HG03196 (cell line): ENCODE data around the gene CEP83.
"Not testable (repeated sequence)": the region's sequence is repeated elsewhere in the genome, so short reads cannot be mapped to it uniquely, and the experiment has no call there.

Source experiments
- ATAC-seq: cut with Tn5 transposase; IDR thresholded peaks from one replicate; pipeline ENCODE4 v1.9.1; 2021; ENCODE audit not compliant: unreplicated experiment

Gene CEP83

DNA sequence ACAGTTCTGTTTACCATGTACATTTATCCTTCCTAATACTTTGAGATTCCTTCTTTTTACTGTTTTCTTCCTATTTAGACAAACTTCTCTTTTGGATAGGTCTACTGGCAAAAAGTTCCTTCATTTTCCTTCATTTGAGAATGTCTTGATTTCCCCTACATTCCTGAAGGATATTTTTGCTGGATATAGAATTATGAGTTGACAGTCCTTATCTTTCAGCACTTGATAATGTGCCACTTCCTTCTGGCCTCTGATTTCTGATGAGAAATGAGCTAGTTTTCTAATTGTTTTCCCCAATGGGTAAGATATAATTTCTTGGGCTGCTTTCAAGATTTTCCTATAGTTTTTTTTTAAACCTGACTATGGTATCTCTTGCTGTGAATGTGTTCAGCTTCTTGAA lies 75.6 kb downstream of the CEP83 start:
- no peak for ATAC-seq

DNA sequence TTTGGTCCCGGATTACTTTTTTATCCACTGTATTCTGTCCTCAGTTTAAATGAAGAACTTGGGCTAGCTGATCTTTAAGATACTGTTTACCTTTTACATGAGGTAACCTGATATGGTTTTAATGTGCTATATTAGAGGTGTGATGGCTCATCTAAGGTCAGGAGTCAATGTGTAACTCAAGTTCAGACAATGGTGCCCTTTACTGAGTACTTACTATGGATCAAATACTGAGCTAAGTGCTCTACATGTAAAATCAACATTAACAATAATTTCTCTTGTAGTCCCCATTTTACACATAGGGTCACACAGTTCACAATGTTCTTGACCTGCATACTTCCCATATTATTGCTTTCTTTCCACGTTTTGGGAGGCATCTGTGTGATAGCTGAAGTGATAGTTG lies 79.2 kb downstream of the CEP83 start:
- ATAC-seq: no peak

DNA sequence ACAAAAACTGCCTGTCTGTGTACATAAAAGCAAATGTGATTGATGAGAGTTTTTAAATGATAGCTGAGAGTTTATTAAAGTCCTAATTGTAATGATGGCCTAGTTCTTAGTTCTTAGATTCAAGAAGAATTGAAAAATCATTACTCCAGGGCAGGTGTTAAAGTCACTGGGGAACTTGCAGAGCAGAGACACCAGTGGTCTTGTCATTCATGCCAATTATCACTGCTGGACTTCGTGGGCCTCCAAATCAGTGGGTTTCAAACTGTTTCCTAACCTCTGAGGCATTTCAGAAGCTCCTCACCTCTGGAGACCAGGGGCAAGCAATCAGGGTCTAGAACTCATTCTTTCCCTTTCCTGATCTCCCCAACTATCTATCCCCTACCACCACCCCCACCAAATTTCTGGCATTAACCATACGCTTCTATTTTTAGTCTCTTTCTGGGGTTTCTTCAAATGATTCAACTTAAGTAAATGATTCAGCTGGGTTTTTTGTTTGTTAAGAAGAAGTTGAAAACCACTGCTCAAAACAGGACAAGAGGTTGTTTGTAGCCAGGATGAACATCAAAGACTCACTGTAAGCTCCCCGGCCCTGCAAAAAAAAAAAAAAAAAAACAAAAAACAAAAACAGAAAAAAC lies 80.1 kb downstream of the CEP83 start:
- ATAC-seq: no peak

DNA sequence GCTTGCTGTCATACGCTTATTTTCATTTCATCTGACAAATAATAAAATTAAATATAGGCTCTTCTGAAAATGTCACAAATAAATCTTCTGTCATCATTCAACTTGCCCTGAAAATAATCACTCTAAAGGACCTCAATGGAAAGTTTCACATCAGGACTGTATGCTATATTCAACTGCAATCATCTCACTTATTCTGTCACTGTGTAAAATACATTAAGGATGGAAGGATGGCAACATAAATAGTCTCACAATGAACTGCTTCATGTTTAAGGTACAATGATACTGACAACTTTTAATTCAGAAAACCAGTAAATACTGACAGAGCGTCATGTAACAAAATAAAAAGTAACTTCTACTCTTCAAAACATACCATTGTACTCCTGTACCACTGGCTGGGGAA lies 82.1 kb downstream of the CEP83 start:
- no peak for ATAC-seq

DNA sequence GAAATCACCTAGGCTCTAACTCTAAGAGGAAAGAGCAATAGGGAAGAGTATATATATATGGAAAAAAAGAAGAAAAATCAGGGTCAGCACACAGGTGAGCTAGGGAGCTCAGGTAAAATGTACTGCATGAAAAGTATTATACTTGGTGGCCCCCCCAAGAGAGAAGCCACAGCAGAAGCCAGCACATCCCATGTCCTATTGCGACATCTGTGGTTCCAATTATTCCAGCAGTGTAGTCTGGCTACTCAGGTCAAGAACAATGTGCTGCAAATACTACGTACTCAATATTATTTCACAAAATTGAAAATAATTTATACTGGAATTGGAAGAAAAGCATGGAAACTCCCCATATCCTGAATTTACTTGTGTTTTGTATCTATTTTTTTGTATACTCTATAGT lies 85.5 kb downstream of the CEP83 start:
- no peak for ATAC-seq

DNA sequence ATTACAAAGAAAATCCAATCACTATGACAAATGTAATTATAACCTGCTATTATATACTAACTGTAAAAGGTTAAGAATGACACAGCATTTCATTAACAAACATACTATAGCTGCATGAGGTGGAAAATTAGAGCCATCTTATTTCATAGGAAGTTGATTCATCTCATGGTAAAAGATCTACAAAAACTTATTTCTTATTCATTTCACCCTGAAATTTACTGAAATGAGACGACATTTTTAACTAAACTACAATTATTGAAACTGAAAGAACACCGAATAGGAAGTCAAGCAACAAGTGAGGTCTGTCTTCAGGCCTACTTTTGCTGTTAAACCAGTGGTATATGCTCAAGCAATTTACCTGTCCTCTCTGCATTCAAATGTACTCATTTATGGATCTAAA lies 87.2 kb downstream of the CEP83 start:
- no peak for ATAC-seq

DNA sequence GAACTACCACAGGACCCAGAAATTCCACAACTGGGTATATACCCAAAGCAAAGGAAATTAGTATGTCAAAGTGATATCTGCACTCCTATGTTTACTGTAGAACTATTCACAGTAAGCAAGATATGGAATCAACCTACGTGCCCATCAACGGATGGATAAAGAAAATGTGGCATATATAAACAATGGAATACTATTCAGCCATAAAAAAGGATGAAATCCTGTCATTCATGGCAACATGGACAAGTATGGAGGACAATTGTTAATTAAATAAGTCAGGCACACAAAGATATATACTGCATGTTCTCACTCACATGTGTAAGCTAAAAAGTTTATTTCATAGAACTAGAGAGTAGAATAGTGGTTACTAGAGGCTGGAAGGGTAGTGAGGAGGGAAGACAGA lies 97.0 kb downstream of the CEP83 start:
- ATAC-seq: no peak

DNA sequence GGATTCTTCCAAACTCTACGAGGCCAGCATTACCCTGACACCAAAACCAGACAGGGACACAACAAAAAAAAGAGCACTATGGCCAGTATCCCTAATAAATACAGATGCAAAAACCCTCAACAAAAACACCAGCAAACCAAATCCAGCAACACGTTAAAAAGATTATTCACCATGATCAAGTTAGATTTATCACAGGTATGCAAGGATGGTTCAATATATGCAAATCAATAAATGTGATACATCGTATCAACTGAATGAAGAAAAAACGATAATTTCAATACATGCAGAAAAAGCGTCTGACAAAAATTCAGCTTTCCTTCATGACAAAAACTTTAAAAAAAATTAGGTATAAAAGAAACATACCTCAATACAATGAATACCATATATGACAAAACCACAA lies 99.9 kb downstream of the CEP83 start:
- no peak for ATAC-seq

DNA sequence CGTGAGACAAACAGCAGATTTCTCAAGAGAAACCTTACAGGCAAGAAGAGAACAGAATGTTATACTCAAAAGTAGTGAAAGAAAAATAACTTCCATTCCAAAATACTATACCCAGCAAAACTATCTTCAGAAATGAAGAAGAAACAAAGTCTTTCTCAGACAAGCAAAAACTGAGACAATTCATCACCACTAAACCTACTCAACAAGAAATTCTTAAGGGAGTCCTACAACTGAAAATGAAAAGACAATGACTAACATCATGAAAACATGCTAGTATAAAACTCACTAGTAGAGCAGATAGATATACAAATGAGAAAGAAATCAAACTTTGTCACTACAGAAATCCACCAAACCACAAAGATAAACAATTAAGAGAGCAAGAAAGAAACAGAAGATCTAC lies 106.5 kb downstream of the CEP83 start:
- ATAC-seq: no peak

DNA sequence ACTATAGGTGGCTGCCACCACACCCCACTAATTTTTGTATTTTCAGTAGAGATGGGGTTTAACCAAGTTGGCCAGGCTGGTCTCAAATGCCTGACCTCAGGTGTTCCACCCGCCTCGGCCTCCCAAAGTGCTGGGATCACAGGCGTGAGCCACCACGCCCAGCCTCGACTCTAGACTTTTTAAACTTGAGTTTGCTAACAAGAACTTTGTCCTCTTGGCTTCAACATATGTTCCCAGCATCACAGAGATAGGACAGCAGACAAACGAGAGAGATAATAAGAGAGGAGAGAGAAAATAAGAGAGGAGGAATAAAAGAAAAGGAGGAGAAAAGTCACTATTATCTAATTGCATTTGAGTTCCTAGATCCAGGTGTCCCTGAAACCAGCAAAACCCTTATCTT lies 119.1 kb downstream of the CEP83 start:
- ATAC-seq: no peak

DNA sequence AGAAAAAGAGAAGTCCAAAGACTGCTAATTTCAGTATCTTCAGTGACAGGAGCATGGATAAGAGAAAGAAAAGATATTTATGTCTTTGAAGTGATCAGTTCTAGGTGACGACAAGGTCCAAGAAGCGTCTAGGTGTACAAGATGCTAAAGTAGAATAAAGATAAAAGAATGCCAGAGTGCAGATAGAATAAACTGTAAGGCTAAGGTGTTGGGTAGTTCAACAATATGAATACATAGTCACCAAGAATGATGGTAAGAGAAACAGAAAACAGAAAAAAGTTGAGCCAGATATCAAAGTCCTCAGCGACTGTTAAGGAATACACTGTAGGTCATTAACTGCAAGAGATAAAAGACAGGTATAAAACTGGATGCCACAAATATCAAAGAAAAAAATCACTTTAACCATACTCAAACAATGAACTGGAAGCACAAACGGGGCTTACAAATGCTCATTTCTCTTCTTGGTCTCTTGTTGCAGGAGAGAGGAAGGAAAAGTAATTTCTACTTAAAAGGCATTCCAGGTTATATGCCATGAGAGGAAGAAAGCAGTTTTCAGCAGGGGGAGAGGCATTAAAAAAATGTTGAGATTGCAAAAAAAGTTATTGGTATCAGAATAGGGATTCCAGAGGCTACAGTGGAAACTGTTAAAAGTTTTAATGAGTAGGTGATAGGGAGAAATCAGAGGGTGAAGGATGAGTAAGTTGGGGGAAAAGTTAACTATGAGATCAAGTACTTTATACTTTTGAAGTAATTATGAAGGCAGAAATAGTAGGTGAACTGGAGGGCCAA lies 121.5 kb downstream of the CEP83 start:
- no peak for ATAC-seq

DNA sequence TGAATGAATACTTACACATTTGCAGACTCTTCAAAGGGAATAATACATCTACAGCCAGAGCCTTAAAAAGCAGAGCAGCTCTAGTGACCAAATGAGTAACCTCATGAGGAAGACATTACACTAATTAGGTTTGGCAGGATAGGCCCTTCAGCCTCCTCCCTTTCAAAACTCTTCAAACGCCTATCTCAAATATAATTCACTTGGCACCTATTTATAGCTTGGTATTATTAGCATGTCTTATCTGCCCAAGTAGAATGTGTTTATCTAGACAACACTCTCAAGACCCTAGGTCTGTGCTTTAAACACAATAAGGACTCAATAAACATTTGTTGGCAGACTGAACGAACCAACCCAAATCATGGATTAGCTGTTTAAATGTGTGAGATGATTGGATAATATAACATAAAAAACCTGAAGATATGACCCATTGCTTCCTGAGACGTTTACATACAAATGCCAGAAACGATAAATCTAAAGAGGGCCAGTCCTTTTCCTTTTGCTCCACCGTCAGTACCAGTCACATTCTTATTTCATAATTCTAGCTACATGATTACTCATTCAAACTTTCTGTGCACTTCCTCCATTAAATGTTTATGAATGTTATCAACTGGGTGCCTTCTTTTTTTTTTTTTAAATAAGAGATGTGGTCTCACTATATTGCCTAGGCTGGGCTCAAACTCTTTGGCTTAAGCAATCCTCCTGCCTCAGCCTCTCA lies 123.3 kb downstream of the CEP83 start:
- no peak for ATAC-seq

DNA sequence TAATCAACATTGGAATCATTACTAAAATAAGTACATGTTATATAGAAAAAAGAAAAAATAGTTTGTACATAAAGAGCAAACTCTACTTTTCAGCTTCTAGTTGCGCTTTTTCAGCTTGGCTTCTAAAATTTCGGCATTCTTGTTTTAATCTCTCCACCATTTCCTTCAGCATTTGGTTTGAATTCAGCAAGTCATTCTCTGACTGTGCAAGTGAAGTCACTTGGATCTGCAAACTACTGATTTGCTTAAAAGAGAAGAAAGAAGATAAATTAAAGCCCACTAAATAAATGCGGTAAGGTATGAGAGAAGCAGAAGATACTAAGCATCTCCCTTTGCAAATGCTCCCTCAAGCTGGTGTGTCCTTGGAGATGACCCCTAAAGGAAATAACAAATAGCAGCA lies 126.3 kb downstream of the CEP83 start:
- no peak for ATAC-seq

DNA sequence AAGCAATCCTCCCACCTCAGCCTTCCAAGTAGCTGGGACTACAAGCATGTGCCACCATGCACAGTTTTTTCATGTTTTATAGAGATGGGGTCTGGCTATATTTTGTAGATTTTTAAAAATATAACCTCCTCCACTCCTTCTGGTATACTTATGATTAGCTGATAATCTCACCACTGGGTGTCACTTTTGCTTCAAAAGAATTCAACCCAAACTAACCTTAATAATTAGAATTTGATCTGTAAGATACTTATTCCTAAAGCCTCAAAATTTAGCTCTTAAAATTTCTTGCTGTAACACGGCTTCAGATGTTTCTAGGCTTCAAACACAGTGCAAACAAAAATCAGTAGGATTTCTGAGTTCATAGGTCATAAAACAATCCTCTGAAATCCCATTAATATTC lies 130.3 kb downstream of the CEP83 start:
- no peak for ATAC-seq

DNA sequence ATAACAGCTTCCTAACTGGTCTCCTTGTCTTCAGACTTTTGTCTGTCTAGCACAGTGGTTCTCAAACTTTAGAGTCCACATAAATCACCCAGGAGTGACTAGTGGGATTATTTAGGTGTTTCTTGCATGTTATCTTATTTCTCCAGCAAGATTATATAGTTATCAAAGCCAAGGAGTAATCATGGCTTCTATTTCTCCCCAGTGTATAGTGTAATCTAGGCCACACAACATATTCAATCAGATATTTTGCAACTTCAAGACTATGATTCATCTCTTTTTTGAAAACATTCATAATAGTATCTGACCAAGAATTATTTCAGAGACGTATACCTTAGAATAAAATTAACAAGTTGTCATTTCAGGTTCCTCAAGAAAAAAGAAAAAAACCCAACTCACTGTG lies 131.9 kb downstream of the CEP83 start:
- no peak for ATAC-seq

DNA sequence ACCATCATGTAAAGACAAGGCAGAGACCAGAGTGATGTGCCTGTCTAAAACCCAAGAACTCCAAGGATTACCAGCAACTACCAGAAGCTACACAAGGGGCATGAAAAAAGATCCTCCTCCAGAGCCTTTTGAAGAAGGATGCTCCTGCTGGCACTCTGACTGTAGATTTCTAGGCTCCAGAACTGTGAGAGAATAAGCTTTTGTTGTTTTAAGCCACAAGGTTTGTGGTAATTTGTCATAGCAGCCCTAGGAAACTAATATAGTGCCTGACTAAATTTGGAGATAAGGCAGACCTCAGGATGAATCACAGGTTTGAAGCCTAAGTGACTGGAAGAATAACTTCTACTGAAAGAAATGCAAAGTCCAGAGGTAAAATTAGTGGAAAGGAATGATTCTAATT lies 132.9 kb downstream of the CEP83 start:
- no peak for ATAC-seq

DNA sequence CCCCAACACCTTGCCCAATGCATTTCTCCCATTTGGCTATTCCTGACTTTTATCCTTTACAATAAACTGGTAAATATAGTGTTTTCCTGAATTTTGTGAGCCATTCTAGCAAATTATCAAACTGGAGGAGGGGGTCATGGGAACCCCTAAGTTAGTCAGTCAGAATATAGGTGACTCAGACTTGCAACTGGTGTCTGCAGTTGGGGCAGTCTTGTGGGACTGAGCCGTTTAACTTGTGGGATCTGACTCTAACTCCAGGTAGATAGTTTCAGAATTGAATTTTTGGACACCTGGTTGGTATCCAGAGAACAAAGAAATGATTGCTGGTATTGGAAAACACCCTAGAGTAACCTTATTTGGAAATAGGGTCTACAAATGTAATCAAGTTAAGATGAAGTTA lies 133.4 kb downstream of the CEP83 start:
- no peak for ATAC-seq

DNA sequence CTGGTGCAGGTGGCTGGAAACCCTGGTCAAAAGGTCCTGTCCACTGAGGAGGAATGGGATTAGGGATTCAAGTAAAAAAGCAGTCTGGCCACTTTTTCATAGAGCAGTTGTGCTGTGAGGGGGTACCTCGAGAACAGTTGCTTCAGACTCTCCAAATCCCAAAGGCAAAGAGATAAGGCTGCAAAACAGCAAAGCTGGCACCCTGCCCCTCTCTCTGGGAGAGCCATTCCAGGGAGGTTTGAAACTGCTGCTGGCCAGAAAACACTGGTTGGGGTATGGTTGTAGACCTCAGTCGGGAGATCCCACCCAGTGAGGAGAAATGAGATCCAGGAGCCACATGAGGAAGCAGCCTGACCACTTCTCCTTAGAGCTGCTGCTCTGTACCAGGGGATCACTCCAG lies 137.3 kb downstream of the CEP83 start:
- no peak for ATAC-seq

DNA sequence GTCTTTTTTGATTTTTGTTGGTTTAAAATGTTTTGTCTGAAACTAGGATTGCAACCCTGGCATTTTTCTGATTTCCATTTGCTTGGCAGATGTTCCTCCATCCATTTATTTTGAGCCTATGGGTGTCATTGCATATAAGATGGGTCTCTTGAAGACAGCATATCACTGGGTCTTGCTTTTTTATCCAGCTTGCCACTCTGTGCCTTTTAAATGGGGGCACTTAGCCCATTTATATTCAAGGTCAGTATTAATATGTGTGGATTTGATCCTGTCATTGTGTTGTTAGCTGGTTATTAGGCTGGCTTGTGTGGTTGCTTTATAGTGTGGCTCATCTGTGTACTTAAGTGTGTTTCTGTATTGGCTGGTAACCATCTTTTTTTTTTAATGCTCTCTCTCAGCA lies 139.6 kb downstream of the CEP83 start:
- no peak for ATAC-seq

DNA sequence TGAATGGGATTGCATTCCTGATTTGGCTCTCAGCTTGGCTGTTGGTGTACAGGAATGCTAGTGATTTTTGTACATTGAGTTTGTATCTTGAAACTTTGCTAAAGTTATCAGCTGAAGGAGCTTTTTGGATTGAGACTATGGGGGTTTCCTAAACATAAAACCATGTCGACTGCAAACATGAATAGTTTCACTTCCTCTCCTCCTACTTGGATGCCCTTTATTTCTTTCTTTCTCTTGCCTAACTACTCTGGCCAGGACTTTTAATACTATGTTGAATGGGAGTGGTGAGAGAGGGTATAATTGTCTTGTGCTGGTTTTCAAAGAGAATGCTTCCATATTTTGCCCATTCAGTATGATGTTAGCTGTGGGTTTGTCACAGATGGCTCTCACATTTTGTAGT lies 141.5 kb downstream of the CEP83 start:
- no peak for ATAC-seq

DNA sequence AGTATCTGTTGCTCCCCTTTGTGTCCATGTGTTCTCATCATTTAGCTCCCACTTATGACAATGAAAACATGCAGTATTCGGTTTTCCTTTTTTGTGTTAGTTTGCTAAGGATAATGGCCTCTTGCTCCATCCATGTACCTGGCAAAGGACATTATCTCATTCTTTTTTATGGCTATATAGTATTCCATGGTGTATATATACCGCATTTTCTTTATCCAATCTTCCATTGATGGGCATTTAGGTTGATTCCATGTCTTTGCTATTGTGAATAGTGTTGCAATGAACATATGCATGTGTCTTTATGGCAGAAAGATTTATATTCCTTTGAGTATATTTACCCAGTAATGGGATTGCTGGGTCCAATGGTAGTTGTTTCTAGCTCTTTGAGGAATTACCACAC lies 143.1 kb downstream of the CEP83 start:
- ATAC-seq: not testable (repeated sequence)

DNA sequence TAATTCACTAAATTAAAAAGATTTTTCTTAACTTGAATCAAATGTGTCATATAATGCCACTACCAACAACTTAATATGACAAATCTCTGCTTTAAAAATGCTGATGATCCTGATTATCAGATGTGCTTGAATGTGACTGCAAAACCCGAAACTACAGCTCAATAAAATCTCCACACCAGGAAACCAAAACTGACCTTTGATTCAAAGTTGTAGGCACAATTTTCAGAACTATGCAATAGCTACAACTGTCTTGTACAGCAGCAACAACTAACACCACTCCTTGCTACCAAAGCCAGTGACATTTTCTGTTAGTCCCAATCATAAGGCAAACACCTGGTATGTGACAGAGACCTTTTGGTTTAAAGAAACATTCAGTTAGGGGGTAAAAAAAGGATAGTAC lies 147.3 kb downstream of the CEP83 start:
- no peak for ATAC-seq
